Non-pigmented ciliary epithelial cell (primary cell): ENCODE measurements around the gene ABTB2.
A peak's percentile ranks its signal among the peaks of the same experiment; 100 is the strongest.

Source experiments
- DNase-seq: peaks from one replicate; pipeline ENCODE4 v3.0.0-alpha.2; 2010; ENCODE audit warnings: low read depth

Gene ABTB2

GRCh38 chr11:34360046-34360445, 2.2 kb upstream of the ABTB2 start:
- DNase-seq = no peak

DNA sequence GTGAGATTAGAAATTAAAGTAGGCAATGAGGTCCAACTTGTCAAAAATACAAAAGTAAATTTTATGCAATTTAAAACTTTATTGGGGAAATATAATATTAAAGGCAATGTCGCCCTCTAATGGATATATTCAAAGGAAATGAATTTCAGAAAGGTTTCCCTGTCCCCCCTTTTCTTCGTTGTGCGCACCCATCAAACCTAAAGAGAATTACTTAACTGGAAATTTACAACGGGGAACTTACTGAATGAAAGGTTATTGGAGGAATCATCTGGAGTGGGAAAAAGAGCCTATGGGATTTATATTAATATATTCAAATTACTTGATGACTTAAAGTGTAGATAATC, 1.7 kb upstream of the ABTB2 start:
- no peak for DNase-seq

- no peak for DNase-seq
These were observed 1.1 kb upstream of the ABTB2 start for GRCh38 chr11:34358728-34359547.

GRCh38 chr11:34358258-34358727, 483 bp upstream of the ABTB2 start:
- no peak for DNase-seq

DNA sequence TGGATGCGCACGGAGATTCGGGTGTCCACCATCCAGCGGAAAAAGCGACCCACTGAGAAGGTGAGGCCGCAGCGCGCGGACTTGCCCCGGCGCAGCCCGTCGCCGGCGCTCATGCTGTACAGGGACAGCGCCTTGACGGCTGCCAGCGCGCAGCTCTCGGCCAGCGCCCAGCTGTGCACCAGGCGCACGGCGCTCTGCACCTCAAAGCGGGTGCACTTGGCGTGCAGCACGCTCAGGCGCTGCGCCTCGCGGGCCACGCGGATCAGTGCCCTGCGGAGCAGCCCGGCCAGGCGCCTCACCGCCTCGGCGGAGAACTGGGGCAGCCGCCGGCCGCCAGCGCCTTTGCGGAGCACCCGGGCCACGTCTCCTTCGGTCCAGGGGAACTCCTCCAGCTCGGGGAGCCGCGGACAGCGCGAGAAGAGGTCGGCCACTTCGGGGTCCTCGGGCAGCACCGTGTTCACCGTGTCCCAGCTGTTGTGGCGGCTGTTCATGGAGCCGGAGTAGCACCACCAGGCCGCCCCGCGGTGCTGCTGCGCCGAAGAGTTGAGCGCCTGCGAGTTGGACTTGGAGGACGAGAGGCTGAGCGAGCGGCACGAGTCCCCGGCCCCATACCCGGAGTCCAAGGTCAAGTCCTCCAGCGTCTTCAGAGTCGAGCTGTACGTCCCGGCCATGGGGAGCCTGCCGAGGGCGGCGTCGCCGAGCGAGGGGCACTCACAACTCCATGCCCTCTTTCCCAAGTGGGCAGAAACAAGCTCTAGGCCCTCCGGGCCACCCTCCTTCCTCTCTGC, 703 bp downstream of the ABTB2 start:
- no peak for DNase-seq

DNA sequence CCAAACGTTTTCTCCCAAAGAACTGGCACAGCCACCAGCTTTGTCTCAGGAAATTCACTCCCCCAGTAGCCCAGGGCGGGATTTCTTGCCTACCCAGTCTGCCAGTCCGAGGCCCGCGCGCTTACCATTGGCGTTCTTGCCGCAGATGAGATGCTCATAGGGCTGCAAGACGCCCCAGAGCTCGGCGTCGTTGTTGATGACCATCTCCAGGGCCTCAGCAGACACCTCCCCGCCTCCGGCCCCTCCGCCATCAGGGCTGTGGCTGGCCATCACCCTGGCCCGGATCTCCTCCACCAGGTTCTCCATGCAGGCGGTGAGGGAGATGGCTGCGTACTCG, 1.3 kb downstream of the ABTB2 start:
- DNase-seq = no peak

DNA sequence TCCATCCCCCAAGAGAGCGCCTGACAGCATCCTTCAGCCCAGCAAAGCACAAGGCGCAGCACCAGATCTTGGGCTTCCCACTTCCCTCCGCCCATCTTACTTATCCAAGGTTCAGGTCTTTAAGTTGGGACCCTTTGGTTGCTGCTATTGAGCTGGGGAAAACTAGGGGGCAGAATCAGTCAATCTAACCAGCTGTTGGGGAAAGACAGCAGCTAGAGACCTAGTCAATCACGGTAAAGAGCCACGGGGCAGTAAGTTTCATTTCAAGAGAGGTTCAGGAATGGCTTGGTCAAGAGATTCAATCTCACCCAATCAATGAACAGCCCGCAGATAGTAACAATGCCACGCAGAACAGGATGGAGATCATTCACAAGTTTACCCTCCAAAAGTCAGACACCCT, 1.7 kb downstream of the ABTB2 start:
- DNase-seq = no peak

DNA sequence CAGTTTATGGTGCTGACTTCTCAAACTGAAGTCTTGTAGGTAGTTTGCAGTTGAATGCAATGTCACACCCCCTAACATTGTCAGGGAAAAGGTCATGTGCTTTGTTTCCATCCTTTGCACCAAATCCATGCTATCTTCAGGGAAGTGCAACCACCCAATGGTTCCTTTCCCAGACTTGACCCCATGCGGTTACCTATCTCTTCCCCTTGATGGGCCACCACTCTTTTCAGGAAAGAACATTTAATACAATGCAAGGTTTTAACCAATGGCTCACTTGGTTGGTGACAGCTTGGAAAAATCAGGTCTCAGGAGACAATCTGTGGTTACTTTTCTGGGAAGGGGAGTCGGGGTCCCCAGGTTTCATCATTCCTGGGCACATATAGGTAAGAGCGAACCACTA, 2.1 kb downstream of the ABTB2 start:
- no peak for DNase-seq

DNA sequence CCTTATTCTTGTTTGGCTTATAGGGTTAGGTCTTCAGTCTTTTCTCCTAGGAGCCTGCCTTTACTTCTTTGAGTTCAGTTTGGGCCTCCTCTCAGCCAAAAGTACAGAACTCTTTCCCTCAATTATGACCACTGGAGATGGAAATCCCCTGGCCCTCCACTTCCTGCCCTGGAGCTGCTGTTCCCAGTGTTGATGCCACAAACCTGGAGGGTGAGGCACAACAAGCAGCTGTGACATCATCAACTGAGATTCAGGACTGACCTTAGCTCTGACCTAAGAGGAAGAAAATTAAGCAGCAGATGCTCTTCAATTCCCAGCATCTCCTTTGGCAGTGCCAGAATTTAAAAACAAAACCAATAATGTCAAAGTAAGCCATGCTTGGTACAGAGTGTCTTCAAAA, 3.0 kb downstream of the ABTB2 start:
- no peak for DNase-seq

DNA sequence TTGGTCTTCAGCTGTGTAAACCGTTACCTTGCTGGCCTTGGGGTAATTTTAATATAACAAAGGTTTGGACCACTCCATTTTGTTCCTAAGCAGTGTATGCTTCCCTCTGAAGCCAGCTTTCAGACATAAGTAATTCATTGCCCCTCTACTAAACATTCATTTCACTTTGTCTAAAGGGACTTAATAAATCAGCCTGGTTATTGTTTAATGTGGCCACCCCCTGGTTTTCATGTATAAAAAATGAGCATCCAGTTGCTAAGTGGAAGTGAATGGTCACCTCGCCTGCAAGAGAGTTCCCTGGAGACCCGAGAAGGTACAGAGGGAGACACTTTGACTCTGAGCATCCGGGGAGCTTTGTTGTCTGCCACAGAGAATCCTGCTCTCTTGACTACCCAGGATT, 3.9 kb downstream of the ABTB2 start:
- DNase-seq = no peak

GRCh38 chr11:34351687-34352469, 5.9 kb downstream of the ABTB2 start:
- no peak for DNase-seq

DNA sequence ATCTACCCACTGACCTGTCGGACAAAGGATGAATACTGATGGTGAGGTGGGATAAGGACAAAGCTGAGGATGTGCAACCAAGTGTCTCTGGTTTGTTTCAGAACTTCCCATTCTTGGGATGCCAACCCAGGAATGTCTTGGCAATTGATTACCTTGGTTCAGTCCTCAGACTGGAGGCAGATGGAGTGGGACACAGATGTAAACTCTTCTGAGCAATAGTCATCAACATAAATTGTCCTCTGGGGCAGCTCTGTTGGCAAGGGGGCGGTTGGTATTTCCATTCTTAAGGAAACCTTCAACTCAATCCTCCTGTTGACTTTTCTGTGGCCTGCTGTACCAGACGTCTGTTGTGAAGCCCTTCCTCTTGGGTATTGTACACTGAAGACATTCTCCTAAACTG, 6.8 kb downstream of the ABTB2 start:
- no peak for DNase-seq

- no peak for DNase-seq
These were observed 7.9 kb downstream of the ABTB2 start for GRCh38 chr11:34349882-34350281.

DNA sequence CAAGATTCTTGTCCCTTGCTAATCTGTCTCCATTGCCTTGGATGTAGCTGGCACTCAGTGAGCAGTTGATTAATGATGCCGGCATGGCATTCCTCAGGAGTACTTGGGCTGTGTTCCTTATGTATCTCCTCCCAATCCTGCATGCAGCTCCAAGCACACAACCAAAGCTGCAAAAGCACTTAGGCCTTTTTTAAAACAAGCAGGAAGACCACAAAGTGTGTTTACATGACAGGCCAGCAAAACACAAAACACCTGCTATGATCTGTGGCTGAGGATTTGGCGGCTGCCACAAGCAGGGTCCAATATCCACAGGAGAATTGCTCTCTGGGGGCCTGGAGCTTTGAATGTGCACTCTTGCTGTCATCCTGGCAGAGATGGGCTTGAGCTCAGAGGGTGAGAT, 8.9 kb downstream of the ABTB2 start:
- DNase-seq = no peak

- DNase-seq = no peak
These were observed 9.7 kb downstream of the ABTB2 start for GRCh38 chr11:34348096-34348495.

- no peak for DNase-seq
These were observed 11.3 kb downstream of the ABTB2 start for GRCh38 chr11:34346551-34346950.

- no peak for DNase-seq
These were observed 11.8 kb downstream of the ABTB2 start for GRCh38 chr11:34345991-34346480.

- DNase-seq = no peak
These were observed 12.3 kb downstream of the ABTB2 start for GRCh38 chr11:34345540-34345876.

DNA sequence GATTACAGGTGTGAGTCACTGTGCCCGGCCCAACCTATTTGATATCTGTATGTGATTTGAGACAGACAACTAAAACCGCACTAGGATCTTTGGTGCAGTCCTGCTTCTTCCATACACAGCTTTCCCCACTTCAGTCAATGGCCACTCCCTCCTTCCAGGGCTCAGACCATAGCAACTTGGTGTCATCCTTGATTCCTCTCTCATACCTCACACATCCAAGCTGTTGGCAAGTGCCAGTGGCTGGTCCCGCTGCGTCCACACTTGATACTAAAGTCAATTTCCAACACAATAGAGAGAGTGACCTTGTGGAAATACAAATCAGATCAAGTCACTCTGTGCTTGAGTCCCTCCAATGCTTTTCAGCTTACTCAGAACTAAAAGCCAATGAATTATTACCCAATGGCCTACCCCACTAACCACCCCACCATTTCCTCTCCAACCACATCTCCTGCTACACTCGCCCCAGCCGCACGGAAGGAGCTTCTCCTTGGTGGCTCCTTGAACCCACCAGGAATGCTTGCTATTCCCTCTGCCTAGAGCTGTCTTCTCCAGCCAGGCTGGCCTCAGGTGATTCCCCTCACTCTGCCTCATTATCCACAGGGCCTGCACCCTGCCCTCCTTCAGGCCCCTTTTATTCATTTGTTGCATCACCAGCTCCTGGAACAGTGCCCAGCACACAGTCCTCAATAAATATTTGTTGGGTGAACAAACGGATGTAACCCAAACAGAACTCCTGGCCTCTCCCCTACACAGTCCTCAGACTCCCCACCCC, 12.9 kb downstream of the ABTB2 start:
- no peak for DNase-seq

DNA sequence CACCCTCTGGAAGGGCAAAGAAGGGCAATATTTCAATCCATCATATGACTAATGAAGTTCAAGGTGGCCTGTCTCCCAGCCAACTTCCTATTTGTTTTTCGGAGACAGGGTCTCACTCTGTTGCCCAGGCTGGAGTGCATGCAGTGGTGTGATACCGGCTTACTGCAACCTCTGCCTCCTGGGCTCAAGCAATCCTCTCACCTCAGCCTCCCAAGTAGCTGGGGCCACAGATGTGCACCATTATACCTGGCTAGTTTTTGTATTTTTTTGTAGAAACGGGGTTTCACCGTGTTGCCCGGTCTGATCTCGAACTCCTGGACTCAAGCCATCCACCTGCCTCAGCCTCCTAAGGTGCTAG, 13.4 kb downstream of the ABTB2 start:
- no peak for DNase-seq

- no peak for DNase-seq
These were observed 14.1 kb downstream of the ABTB2 start for GRCh38 chr11:34343686-34344085.

DNA sequence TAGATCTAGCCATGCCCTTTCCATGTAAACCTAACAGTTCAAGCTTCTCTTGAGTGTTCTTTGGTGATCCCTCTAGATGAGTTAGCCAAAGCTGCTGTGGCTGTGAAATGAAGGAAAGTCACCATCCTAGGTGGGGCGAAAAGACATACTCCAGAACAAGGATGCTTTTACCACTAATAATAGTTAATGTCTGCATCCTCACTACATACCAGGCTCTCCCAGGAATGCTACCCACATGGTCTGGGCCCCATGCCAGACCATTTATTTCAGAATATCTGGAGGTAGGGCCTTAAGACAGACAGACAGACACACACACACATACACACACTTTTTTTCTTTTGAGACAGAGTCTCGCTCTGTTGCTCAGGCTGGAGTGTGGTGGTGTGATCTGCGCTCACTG, 14.7 kb downstream of the ABTB2 start:
- DNase-seq = peak; percentile 83
